Panc1 (cell line): Measurements from ENCODE around the gene INAVA. TPM values are rescaled to one million over a fixed set of nuclear protein-coding genes. Genes with fewer than 3 reads are reported as not detected.

Experiments used
- ATAC-seq: fragments of 200-7000 bp; cut with Tn5 transposase; 2 replicates; pipeline ENCODE4 v1.9.1; 2020; ENCODE audit warnings: mild to moderate bottlenecking, moderate library complexity
- BruUV-seq: library from RNA; stranded (reverse); fragments of 400-500 nt; replicated peaks from 2 replicates; lab custom pipeline; 2021; lab: Mats Ljungman, UMichigan
- CTCF ChIA-PET: fragments of 300-600 bp; sonication (Branson Sonifier 250); formaldehyde crosslinking; loops from one replicate; lab custom pipeline; 2022; ENCODE audit warnings: antibody characterized with exemption; lab: Charles Lee
- POLR2A ChIA-PET: fragments of 300-600 bp; sonication (Branson Sonifier 250); formaldehyde crosslinking; loops from one replicate; lab custom pipeline; 2022; ENCODE audit warnings: antibody characterized with exemption; lab: Charles Lee
- DNase-seq: peaks from one replicate; pipeline ENCODE4 v3.0.0-alpha.2; 2010; ENCODE audit warnings: low read depth, low spot score
- H3K27ac ChIP-seq: 2 replicates; pipeline ENCODE4 v1.5.1; 2011; ENCODE audit warnings: mild to moderate bottlenecking, low read length, inconsistent platforms
- H3K27me3 ChIP-seq: fragments of 200-500 bp; sonication (Bioruptor generic); 2 replicates; pipeline ENCODE4 v1.6.0; 2014; ENCODE audit warnings: low read length, inconsistent platforms; ENCODE audit not compliant: control insufficient read depth, insufficient read depth
- H3K36me3 ChIP-seq: fragments of 200-500 bp; sonication (Bioruptor generic); 2 replicates; pipeline ENCODE4 v1.5.1; 2014; ENCODE audit warnings: inconsistent platforms, mild to moderate bottlenecking, low read length, moderate library complexity; ENCODE audit not compliant: control insufficient read depth, insufficient read depth
- H3K4me1 ChIP-seq: 2 replicates; pipeline ENCODE4 v1.5.1; 2011; ENCODE audit warnings: inconsistent platforms, mild to moderate bottlenecking, low read length, moderate library complexity; ENCODE audit not compliant: control insufficient read depth, insufficient read depth
- H3K4me3 ChIP-seq, 2 experiments: 2 replicates each; pipeline ENCODE4 v1.5.1; 2011 to 2012; ENCODE audit warnings: low read depth in 2 of 2, low read length in 2 of 2, mild to moderate bottlenecking in 2 of 2, inconsistent platforms in 1 of 2, moderate library complexity in 1 of 2
- H3K9me3 ChIP-seq: fragments of 200-500 bp; sonication (Bioruptor generic); 2 replicates; pipeline ENCODE4 v1.5.1; 2014; ENCODE audit warnings: low read depth, mild to moderate bottlenecking, inconsistent platforms, low read length, moderate library complexity; ENCODE audit not compliant: control insufficient read depth, insufficient read depth
- CTCF ChIP-seq: fragments of 450-650 bp; IDR thresholded peaks from 2 replicates; pipeline ENCODE4 v1.5.1; 2017; ENCODE audit warnings: mild to moderate bottlenecking
- POLR2AphosphoS5 ChIP-seq: IDR thresholded peaks from 2 replicates; pipeline ENCODE4 v1.6.1; 2012; ENCODE audit warnings: mild to moderate bottlenecking, low read depth, low read length, moderate library complexity
- REST ChIP-seq, 2 experiments: IDR thresholded peaks; 2 replicates each; pipeline ENCODE4 v1.6.1; 2011 to 2012; ENCODE audit warnings: low read depth in 2 of 2, control low read depth in 1 of 2, low read length in 1 of 2, mild to moderate bottlenecking in 1 of 2, moderate library complexity in 1 of 2; ENCODE audit not compliant: insufficient read depth in 1 of 2
- SIN3A ChIP-seq: IDR thresholded peaks from 2 replicates; pipeline ENCODE4 v1.6.1; 2012; ENCODE audit warnings: low read depth, mild to moderate bottlenecking, low read length, moderate library complexity, borderline replicate concordance; ENCODE audit not compliant: insufficient read depth
- TCF7L2 ChIP-seq: IDR thresholded peaks from 2 replicates; pipeline ENCODE4 v1.6.1; 2011; ENCODE audit warnings: mild to moderate bottlenecking, low read depth, low read length, inconsistent platforms
- in situ Hi-C: cut with HindIII; loops from 2 replicates; pipeline ENCODE4 v1.10.0; 2016; ENCODE audit warnings: low sequenced_read_pairs, low pct_unique_long_range_greater_than_20kb
- intact Hi-C: fragments of 100-400 bp; cut with micrococcal nuclease; formaldehyde crosslinking; loops from one replicate; pipeline ENCODE4 v1.10.0; 2022; ENCODE audit not compliant: unreplicated experiment
- total RNA-seq: library from RNA; stranded (reverse); gene quantifications from one replicate; pipeline ENCODE4 v1.2.1, GENCODE V29; 2021; ENCODE audit not compliant: unreplicated experiment

The INAVA gene
- total RNA-seq, 1 experiment from 2014 or later: 3.6 TPM

- ChIA-PET POLR2A (no interaction called here), CTCF (interaction anchor here (0.9 kb wide), 1 partner anchor 17 kb away, joined by 4 read pairs; no protein-coding TSS in a partner anchor)
- no TSS peak for BruUV-seq
- in situ Hi-C loops (no loop called here), intact Hi-C loops (no loop called here)
- TF ChIP-seq CTCF: no peak
- no peak for TF ChIP-seq REST (IDR thresholded peaks at IDR 0.05; ENCODE audit: insufficient read depth in 1 of 2, low read depth in 2 of 2, low read length in 1 of 2)
- TF ChIP-seq POLR2AphosphoS5: no peak
- TF ChIP-seq TCF7L2: no peak
- TF ChIP-seq SIN3A: no peak
- no peak for DNase-seq
- Histone ChIP-seq H3K4me1 (no peaks in the 10 kb centered on the region), H3K27ac (no peak overlapping the region), H3K4me3 (no peak overlapping the region), H3K36me3 (no peaks in the 10 kb centered on the region), H3K27me3 (no peaks in the 10 kb centered on the region; the same call in 1 of the 2 replicates), H3K9me3 (no peaks in the 10 kb centered on the region)
- no peak for ATAC-seq
These were observed 59.7 kb downstream of the INAVA start for GRCh38 chr1:200954434-200954833.

DNA sequence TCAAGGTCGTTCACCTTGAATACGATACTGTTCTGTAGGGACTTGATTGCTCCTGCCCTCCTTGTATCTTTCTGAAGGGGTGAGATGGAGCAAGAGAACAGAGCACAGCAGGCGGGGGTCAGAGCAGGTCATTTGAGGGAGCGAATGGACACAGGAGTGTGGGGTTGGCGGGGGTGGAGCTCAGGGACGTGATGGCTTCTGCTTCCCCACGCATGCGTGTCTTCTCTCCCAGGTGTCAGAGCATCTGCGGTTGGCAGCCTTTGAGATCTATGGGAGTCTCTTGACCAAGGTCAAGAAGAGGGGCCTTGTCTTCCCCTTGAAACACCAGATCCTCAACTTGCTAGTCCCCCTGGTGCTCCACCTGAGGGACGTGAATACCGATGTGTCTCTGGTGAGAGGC is 63.9 kb downstream of the INAVA start:
- no peaks in the 10 kb centered on the region for H3K4me1 ChIP-seq
- no peak overlapping the region for H3K4me3 ChIP-seq
- in situ Hi-C loops (no loop called here), intact Hi-C loops (no loop called here)
- H3K36me3 ChIP-seq: no peaks in the 10 kb centered on the region
- ATAC-seq (no peak), DNase-seq (no peak)
- POLR2A ChIA-PET: no interaction called here
- no TSS peak for BruUV-seq
- no peaks in the 10 kb centered on the region for H3K9me3 ChIP-seq
- no peak overlapping the region for H3K27ac ChIP-seq
- no peaks in the 10 kb centered on the region for H3K27me3 ChIP-seq
- TF ChIP-seq CTCF: no peak
- no peak for TF ChIP-seq SIN3A
- no peak for TF ChIP-seq TCF7L2
- no peak for TF ChIP-seq REST (IDR thresholded peaks at IDR 0.05; ENCODE audit: insufficient read depth in 1 of 2, low read depth in 2 of 2, low read length in 1 of 2)
- TF ChIP-seq POLR2AphosphoS5: no peak
- CTCF ChIA-PET: interaction anchor here (0.6 kb wide), 1 partner anchor 13 kb away, joined by 3 read pairs; no protein-coding TSS in a partner anchor
